NCI-H345 (cell line): ENCODE measurements around the gene NTNG1.

ENCODE experiments used
- DNase-seq: peaks from one replicate; lab custom pipeline; 2025; lab: John Stamatoyannopoulos, UW

NTNG1 gene

GRCh38 chr1:107454791-107455190 is 314.0 kb downstream of the NTNG1 start:
- no peak for DNase-seq

DNA sequence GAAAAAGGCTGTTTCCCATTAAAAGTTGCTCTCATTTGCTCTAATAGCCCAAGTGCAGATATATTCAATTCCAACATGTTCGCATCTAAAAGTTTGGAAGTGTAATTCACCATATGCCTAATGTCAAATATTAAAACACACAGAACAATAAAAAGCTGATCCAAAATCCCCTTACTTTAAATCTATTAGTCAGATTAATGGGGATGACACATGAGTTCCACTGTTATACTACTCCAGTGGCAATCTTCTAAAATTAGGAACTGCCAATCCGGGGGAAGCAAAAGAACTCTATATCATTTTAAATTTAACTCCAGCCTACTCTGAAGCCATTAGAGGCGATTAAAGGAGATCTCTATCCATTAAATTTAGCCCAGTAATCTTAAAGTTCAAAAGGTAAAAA is 317.1 kb downstream of the NTNG1 start:
- no peak for DNase-seq

DNA sequence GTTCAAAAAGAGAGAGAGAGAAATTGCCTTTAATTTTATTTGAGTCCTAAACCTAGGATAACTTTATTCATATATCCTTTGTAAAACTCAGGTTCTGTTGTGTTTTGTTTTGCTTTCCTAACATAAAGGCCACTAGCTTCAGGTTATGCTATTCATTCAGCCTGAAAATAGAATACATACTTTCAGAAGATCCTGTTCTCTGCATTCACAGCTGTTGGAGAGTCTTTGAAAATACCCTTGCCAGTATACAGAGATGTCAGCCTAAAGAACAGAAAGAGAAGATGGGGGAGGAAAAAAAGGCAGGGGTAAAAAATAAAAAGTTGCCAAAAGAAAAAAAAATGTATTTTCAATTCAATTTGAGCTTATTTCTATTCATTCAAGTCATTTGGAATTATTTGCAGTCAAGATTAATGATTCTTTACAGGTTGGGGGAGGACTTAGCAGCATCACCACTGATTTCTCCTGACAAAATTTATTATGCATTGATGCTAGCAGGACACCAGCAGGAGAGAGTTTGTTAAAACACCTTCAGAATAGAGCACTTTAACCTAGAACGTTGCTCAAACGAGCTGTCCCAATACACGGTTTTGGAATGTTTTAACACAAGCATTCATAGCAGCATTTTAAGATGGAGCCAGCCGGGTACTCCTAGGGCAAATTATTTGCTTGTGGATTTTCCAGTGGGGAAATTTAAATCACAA is 318.5 kb downstream of the NTNG1 start:
- no peak for DNase-seq

DNA sequence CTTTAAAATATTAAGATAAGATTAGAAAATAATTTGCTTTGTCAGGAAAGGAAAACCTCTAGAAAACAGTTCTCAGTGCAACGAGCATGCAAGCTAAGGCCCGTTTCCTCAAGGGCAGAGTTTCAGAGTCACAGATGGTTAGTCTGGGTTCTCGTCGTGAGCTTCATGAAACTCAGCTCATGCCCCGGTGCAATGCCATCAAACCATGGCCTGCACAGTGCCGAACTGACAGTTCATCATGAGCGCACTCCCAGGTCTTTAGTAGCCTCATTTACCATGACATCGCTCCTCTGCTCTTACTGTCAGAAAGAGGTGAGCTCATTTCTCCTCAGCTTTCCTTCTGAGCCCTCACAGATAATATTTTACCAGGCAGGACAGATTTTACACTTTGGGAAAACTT is 319.2 kb downstream of the NTNG1 start:
- DNase-seq = no peak

DNA sequence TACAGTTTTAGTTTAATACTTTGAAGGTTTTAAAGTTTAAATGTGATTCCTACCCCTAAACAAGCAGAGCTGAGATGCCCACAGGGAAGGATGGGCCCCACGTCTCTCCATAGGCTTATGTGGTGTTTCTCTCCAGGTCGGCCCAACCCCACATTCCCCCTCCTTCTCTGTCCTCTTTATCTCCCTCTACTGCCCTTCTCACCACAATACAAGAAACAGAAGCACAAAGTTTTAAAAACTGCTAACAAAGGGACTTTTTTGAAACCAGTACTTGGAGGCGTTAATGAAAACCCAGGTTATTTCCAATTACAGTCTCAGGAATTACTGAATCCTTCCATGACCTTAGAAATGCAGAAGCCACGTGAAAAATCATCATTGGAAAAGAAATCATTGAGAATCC is 324.0 kb downstream of the NTNG1 start:
- no peak for DNase-seq

DNA sequence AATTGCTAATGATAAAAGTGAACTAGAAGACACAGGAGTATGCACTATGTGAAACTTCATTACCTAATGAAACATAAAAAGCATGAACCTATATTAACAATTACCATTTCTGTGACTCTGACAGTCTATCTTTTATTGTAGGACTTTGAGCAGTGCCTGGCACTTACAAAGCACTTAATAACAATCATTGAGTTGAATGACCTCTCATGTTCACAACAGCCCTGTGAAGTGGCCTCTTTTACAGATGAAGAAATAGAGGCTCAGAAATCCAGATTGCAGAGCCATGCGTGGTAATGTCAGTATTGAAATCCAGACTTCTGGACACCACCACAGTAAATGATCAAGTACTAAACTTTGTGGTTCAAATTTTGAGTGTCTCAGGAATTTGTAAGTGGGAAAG is 326.4 kb downstream of the NTNG1 start:
- DNase-seq = no peak

- no peak for DNase-seq
Observed at GRCh38 chr1:107467811-107468210, 327.0 kb downstream of the NTNG1 start.

- no peak for DNase-seq
Observed at GRCh38 chr1:107473065-107473464, 332.2 kb downstream of the NTNG1 start.

DNA sequence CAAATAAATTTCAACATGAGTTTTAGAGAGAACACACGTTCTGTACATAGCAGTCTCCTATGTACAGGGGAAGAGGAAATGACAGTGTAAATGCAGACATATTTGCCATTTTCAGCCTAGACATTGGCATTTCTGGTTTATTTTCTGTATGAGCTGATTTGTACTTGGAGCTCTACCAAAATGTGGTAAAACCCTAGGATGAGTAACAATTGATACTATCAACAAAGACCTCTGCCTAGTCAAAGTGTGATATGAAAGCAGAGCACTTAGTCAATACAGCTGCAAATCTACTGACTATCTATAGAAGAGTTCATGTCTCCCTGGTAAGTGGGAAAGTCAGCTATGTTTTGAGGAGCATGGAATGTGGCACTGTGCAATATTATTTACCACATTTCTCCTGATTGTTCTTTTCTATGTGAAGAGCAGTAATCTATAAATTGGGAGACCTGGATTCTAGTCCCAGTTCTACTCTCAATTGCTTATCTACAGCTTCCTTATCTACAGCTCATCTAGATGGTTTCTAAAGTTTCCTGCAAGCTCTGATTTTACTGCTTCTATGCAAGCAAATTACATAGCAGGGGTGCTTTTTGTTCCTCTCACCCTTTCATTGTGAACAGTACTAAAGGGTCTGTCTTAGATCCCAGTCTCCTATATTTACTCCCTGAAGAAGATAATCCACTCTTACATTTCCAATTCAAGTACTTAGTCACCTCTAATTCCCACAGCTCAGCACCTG is 334.2 kb downstream of the NTNG1 start:
- DNase-seq = no peak

DNA sequence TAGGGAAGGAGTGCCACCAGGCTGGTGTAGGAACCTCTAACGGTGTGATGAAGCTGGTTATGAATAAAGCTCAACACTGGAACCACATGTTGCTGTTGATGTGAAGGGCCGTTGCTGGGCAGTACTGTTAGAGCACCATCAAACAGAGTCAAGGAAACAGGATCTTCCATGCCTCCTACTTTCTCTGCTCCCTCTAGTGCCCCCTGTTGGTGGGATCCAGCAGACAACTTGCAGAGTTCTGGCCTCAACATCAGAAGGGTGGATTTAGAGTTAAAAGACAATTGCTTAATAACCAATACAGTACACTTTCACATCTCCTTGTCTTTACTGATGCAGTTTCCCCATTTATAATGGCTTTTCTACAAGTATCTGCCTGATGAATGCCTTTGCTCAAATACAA is 336.4 kb downstream of the NTNG1 start:
- no peak for DNase-seq

DNA sequence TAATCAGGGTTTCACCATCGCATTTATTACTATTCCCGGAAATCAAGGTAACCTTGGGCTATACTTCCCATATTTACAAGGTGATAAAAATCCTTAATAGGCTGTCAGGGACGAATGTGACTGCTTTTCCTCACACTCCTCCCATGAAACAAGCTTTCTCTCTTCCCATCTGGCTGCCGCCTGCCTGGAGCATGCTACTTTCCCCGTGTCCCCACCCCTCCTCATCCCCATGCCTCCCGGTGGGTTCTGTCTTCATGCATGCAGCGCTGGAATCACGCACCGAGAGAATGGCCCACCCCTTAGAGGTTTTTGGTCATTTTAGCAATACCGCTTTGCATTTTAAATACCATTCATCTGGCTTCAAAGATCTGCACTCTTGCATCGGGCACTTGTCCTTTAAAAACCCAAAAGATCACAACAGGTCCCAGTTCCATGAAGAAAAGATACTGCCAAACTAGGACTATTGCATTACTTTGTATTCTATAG is 339.1 kb downstream of the NTNG1 start:
- no peak for DNase-seq

DNA sequence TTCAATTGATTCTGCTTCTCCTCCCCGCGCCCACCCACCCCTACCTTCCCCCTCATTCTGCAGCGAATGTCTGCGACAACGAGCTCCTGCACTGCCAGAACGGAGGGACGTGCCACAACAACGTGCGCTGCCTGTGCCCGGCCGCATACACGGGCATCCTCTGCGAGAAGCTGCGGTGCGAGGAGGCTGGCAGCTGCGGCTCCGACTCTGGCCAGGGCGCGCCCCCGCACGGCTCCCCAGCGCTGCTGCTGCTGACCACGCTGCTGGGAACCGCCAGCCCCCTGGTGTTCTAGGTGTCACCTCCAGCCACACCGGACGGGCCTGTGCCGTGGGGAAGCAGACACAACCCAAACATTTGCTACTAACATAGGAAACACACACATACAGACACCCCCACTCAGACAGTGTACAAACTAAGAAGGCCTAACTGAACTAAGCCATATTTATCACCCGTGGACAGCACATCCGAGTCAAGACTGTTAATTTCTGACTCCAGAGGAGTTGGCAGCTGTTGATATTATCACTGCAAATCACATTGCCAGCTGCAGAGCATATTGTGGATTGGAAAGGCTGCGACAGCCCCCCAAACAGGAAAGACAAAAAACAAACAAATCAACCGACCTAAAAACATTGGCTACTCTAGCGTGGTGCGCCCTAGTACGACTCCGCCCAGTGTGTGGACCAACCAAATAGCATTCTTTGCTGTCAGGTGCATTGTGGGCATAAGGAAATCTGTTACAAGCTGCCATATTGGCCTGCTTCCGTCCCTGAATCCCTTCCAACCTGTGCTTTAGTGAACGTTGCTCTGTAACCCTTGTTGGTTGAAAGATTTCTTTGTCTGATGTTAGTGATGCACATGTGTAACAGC is 339.9 kb downstream of the NTNG1 start:
- no peak for DNase-seq

DNA sequence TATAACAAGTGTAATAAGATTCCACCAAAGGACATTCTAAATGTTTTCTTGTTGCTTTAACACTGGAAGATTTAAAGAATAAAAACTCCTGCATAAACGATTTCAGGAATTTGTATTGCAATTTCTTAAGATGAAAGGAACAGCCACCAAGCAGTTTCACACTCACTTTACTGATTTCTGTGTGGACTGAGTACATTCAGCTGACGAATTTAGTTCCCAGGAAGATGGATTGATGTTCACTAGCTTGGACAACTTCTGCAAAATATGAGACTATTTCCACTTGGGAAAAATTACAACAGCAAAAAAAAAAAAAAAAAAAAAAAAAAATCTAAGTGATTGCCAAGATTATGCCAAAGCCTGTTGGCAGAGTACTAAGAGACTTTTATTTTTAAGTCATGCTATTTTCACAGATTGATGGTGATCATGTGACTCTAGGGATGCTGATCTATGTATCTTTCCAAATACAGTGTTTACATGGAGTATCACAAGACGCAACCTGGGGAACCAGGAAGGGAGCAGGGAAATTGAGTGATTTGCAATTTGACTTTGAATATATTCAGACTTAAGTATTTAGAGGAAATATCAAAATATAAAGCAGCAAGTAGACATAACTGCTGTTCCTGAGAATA is 341.0 kb downstream of the NTNG1 start:
- DNase-seq = no peak

DNA sequence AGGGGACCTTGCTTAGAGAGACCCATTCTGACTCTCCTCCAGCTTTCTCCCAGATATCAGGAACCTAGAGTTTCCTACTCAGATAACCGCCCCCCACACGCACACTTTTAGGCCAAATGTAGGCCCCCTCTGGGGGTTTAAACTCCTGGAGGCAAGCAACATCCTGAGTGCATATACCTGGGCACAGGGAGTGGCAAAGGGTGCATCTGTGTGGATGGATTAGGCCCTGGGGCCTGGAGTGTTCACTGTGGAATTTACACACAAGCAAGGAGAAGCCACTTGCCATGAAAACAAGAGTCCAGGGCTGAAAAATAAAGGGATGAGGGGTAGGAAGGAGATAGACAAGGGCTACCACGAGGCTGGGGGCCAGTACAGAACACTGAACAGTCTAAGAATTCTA is 343.1 kb downstream of the NTNG1 start:
- no peak for DNase-seq

DNA sequence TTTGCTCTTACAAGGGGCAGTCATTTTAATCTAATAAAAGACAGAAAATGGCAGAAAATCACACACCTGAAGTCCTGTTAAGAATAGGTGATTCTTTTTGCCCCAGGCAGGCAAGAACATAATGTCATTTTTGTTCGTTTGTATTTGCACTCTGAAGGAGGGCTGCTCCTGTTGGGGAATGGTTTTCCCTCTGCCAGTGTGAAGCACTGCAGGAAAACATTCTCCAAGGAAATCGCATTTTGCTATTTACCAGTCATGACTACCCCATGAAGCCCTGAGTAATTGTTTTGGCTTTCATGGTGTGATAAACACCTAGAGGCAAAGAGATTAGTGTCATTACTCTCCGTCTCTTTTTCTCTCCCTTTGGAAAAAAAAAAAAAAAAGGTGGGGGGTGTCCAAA is 345.5 kb downstream of the NTNG1 start:
- no peak for DNase-seq

DNA sequence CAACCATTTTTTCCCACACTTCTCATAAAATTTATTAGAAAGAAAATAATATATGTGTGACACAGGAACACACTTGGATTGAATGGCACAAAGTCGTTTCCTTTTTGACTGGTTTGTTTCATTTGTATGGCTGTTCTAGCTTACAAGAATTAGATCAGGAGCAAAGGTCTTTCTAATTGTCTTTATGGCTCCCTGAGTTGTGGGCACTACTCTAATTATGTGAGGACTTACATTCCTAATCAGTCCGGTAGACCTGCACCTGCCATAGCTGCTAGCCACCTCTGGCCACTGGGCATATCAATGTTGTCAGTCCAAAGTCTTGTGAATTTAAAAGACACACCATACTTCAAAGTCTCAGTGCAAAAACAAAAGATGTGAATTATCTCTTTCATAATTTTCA is 346.7 kb downstream of the NTNG1 start:
- DNase-seq = no peak

GRCh38 chr1:107491582-107491981 is 350.7 kb downstream of the NTNG1 start:
- DNase-seq = no peak

GRCh38 chr1:107493111-107493716 is 352.4 kb downstream of the NTNG1 start:
- DNase-seq = no peak

DNA sequence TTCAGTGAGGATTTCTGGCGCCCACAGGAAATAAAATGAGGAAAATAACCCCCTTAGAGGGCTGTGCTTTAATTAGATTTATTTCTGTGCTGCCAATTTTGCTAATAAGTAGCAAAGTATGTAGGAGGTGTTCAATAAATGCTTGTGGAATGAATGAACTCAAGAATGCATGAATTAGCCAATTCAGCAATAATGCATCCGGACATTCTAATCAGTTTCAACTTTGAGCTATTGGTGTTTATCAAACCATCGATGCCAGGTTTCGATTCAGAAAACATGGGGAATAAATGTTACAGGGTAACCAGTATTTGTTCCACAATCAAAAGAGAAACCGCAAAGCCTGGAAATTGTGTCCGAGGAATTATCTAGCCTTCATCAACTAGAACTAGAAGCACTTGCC is 353.2 kb downstream of the NTNG1 start:
- no peak for DNase-seq

DNA sequence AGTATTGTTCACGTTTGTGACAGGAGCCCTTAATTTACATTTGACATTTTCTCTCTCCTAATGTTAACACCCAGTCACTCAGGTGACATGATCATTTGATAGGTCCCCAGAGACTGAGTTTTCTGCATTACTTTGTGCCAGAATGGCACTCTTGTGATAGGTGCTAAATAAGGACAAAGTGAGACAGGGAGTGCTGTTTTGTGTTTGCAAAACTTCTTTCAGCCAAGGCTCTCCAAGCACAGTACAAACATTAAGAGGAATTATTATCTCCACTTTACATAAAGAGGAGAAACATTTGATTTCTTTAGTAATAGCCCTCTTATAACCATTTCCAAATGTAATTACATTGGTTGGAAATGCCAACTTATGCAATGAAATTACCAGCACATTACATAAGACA is 355.2 kb downstream of the NTNG1 start:
- peak; percentile 63 for DNase-seq

DNA sequence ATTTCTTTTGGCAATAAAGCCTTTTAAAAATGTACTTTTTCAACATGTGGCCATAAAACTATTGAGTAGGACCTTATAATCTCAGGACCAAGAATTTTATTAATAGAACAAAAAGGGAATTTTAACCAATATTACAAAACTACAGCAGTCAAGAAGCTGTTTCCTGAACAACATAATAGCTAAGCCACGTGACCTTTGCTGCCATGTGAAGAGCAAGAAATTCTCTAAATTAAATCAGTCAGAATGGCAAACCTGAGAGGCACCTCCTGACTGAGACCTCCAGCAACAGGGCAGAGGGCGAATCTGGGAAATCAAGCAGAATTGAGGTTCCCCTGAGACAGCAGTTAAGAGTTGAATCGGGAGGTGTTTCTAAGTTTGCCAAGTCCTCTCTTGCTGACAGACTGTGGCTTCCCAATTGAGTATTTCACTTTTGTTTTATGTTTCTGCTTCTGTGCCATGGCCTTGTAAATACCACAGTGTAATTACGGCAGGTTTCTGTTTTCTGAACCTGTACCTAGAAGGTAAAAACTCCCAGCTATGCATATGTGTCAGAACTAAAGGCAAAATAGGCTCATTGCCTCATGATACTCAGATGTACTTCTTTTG is 358.4 kb downstream of the NTNG1 start:
- no peak for DNase-seq
